ENCODE measurements around the gene CDH12.

CDH12 gene

GRCh38 chr5:22757776-22758175 is 95.4 kb downstream of the CDH12 start:
- no peak for DNase-seq

- no peak for DNase-seq
These were observed 99.0 kb downstream of the CDH12 start for GRCh38 chr5:22754155-22754554.

- no peak for DNase-seq
These were observed 101.6 kb downstream of the CDH12 start for GRCh38 chr5:22751536-22751935.

GRCh38 chr5:22736443-22737003 is 116.6 kb downstream of the CDH12 start:
- no peak for DNase-seq

- DNase-seq: no peak
These were observed 118.2 kb downstream of the CDH12 start for GRCh38 chr5:22734907-22735306.

GRCh38 chr5:22728610-22729009 is 124.5 kb downstream of the CDH12 start:
- DNase-seq: no peak

GRCh38 chr5:22722491-22722890 is 130.7 kb downstream of the CDH12 start:
- no peak for DNase-seq

- DNase-seq: no peak
These were observed 131.1 kb downstream of the CDH12 start for GRCh38 chr5:22722056-22722455.

- no peak for DNase-seq
These were observed 133.3 kb downstream of the CDH12 start for GRCh38 chr5:22719842-22720241.

GRCh38 chr5:22710660-22711059 is 142.5 kb downstream of the CDH12 start:
- DNase-seq: no peak

- no peak for DNase-seq
These were observed 143.4 kb downstream of the CDH12 start for GRCh38 chr5:22709743-22710142.

GRCh38 chr5:22708770-22709328 is 144.3 kb downstream of the CDH12 start:
- no peak for DNase-seq

GRCh38 chr5:22706901-22707300 is 146.2 kb downstream of the CDH12 start:
- no peak for DNase-seq

GRCh38 chr5:22699319-22699718 is 153.8 kb downstream of the CDH12 start:
- DNase-seq: no peak

GRCh38 chr5:22693121-22693520 is 160.0 kb downstream of the CDH12 start:
- no peak for DNase-seq

GRCh38 chr5:22683050-22683449 is 170.1 kb downstream of the CDH12 start:
- DNase-seq: peak; percentile 99

- DNase-seq: peak; percentile 54
These were observed 174.3 kb downstream of the CDH12 start for GRCh38 chr5:22678886-22679285.

- no peak for DNase-seq
These were observed 180.0 kb downstream of the CDH12 start for GRCh38 chr5:22673131-22673530.

GRCh38 chr5:22669345-22669744 is 183.8 kb downstream of the CDH12 start:
- no peak for DNase-seq

GRCh38 chr5:22665801-22666200 is 187.3 kb downstream of the CDH12 start:
- no peak for DNase-seq

- DNase-seq: no peak
These were observed 190.0 kb downstream of the CDH12 start for GRCh38 chr5:22663134-22663533.

- no peak for DNase-seq
These were observed 190.8 kb downstream of the CDH12 start for GRCh38 chr5:22662391-22662790.

- DNase-seq: no peak
These were observed 201.8 kb downstream of the CDH12 start for GRCh38 chr5:22651355-22651754.

- DNase-seq: no peak
These were observed 202.6 kb downstream of the CDH12 start for GRCh38 chr5:22650511-22650910.

- DNase-seq: peak; percentile 25
These were observed 204.1 kb downstream of the CDH12 start for GRCh38 chr5:22649074-22649473.

All from NCI-H1417 treated with DMSO at 0.1 percent for 48 hours (cell line).